ENCODE data around the gene ARL15. TPM values are rescaled to one million over a fixed set of nuclear protein-coding genes. Genes with fewer than 3 reads are reported as not detected.

Gene ARL15
- total and polyA plus RNA-seq, 3 experiments from 2014 or later = 5.6 to 18.8 (median 6.5) TPM

- peaks cover 0 to 3% (median 2%) of the 10 kb centered on the region in 3 donors for H3K36me3 Mint-ChIP-seq
- Histone ChIP-seq H3K36me3 (ENCODE audit: insufficient read depth, low read length) (no peaks in the 10 kb centered on the region), H3K27ac (ENCODE audit: low read depth, low read length) (no peak overlapping the region), H3K9me3 (ENCODE audit: low read length) (no peaks in the 10 kb centered on the region), H3K4me3 (ENCODE audit: low read length) (no peak overlapping the region), H3K27me3 (ENCODE audit: insufficient read depth, low read length, poor library complexity, severe bottlenecking) (no peaks in the 10 kb centered on the region), H3K4me1 (ENCODE audit: insufficient read depth, low read length) (no peaks in the 10 kb centered on the region)
- ChIA-PET POLR2A (interaction anchor here (0.7 kb wide), 1 partner anchor 13 kb away, joined by 4 read pairs; no protein-coding TSS in a partner anchor), CTCF (no interaction called here)
- no peak for DNase-seq
- no peaks in the 10 kb centered on the region for H3K27me3 Mint-ChIP-seq
- H3K9me3 Mint-ChIP-seq = no peaks in the 10 kb centered on the region
- no peak overlapping the region for H3K27ac Mint-ChIP-seq
- no peaks in the 10 kb centered on the region for H3K4me1 Mint-ChIP-seq
- H3K4me3 Mint-ChIP-seq = no peak overlapping the region
Observed at GRCh38 chr5:53929570-53929969, 380.8 kb downstream of the ARL15 start.

DNA sequence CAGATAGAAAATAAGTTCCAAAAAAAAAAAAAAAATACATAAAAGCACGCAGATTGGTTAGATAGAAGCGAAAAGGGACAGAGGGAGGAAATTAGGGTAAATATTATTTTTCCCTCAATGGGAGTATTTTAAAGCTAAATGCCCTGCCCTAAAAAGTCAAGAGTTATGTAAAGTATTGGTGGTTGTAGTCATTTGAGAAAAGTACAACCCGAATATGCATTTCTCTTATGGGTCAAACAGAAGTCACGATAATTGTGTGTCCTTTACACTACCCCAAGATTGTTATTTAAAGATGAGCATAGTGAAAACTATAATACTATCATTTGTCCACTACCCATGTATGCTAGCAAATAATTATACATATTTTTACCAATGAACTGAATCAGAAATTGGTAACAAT is 381.2 kb downstream of the ARL15 start:
- no peaks in the 10 kb centered on the region for H3K36me3 ChIP-seq (ENCODE audit: insufficient read depth, low read length)
- ChIA-PET CTCF (no interaction called here), POLR2A (interaction anchor here (0.7 kb wide), 1 partner anchor 14 kb away, joined by 4 read pairs; no protein-coding TSS in a partner anchor)
- H3K4me1 ChIP-seq (ENCODE audit: insufficient read depth, low read length) = no peaks in the 10 kb centered on the region
- H3K27me3 ChIP-seq (ENCODE audit: insufficient read depth, low read length, poor library complexity, severe bottlenecking) = no peaks in the 10 kb centered on the region
- Mint-ChIP-seq H3K36me3 (peaks cover 0 to 3% (median 2%) of the 10 kb centered on the region in 3 donors), H3K4me3 (no peak overlapping the region), H3K27ac (no peak overlapping the region), H3K27me3 (no peaks in the 10 kb centered on the region), H3K4me1 (no peaks in the 10 kb centered on the region), H3K9me3 (no peaks in the 10 kb centered on the region)
- no peaks in the 10 kb centered on the region for H3K9me3 ChIP-seq (ENCODE audit: low read length)
- no peak overlapping the region for H3K27ac ChIP-seq (ENCODE audit: low read depth, low read length)
- no peak overlapping the region for H3K4me3 ChIP-seq (ENCODE audit: low read length)
- DNase-seq = no peak

DNA sequence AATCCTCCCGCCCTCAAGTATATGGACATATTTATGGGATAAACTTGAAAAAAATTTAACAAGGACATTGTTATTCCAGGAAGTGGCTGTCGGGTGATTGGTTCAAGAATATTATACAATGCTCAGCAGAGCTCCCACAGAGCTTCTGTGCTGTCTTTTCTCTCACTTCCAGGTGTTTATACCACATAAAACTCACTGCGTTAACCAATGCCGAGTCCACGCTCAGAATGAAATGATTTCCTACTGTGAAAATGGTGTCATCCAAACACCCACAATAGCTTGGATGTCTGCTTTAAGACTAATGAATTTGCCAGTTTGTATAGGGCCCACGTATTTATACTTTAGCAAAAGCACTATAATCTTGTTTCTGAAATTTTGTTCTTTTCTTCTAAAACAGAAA is 381.7 kb downstream of the ARL15 start:
- no peaks in the 10 kb centered on the region for H3K27me3 Mint-ChIP-seq
- Histone ChIP-seq H3K36me3 (ENCODE audit: insufficient read depth, low read length) (no peaks in the 10 kb centered on the region), H3K9me3 (ENCODE audit: low read length) (no peaks in the 10 kb centered on the region), H3K27me3 (ENCODE audit: insufficient read depth, low read length, poor library complexity, severe bottlenecking) (no peaks in the 10 kb centered on the region), H3K4me3 (ENCODE audit: low read length) (no peak overlapping the region), H3K4me1 (ENCODE audit: insufficient read depth, low read length) (no peaks in the 10 kb centered on the region), H3K27ac (ENCODE audit: low read depth, low read length) (no peak overlapping the region)
- no peaks in the 10 kb centered on the region for H3K4me1 Mint-ChIP-seq
- no peak for DNase-seq
- no peak overlapping the region for H3K27ac Mint-ChIP-seq
- no peaks in the 10 kb centered on the region for H3K9me3 Mint-ChIP-seq
- ChIA-PET CTCF (no interaction called here), POLR2A (no interaction called here)
- peaks cover 0 to 3% (median 2%) of the 10 kb centered on the region in 3 donors for H3K36me3 Mint-ChIP-seq
- no peak overlapping the region for H3K4me3 Mint-ChIP-seq

DNA sequence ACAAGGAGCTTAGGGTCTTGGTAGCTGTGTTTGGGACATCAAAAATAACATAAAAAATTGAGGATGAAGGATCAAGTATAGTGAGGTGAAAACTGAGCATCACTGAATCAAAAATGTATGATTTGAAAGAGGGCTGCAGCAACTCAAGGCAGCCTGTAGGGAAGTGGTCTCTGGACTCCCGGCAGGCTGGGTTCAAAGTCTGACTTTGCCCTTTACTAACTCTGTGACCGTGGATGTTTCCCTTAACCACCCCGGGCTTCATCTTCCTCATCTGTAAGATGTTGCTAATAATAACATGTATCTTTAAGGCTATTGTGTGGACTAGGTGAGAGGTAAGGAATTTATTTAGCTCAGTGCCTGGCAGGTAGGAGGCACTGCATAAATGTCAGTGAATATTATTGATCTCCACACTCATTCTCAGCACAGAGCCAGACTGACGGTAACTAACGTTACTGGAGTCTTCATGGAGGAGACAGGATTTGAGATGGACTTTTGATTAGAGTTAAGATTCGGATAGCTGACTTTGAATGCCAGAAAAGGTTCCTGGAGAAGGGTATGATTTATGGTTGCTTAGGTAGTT is 382.6 kb downstream of the ARL15 start:
- no peaks in the 10 kb centered on the region for H3K9me3 Mint-ChIP-seq
- H3K4me3 ChIP-seq (ENCODE audit: low read length) = no peak overlapping the region
- no peaks in the 10 kb centered on the region for H3K4me1 Mint-ChIP-seq
- no peaks in the 10 kb centered on the region for H3K27me3 ChIP-seq (ENCODE audit: insufficient read depth, low read length, poor library complexity, severe bottlenecking)
- H3K9me3 ChIP-seq (ENCODE audit: low read length) = no peaks in the 10 kb centered on the region
- no peak overlapping the region for H3K4me3 Mint-ChIP-seq
- POLR2A ChIA-PET = no interaction called here
- peaks cover 0 to 4% (median 0%) of the 10 kb centered on the region in 3 donors for H3K36me3 Mint-ChIP-seq
- no peak for DNase-seq
- H3K27me3 Mint-ChIP-seq = no peaks in the 10 kb centered on the region
- no peak overlapping the region for H3K27ac ChIP-seq (ENCODE audit: low read depth, low read length)
- H3K27ac Mint-ChIP-seq = no peak overlapping the region
- CTCF ChIA-PET = no interaction called here
- H3K36me3 ChIP-seq (ENCODE audit: insufficient read depth, low read length) = no peaks in the 10 kb centered on the region
- no peaks in the 10 kb centered on the region for H3K4me1 ChIP-seq (ENCODE audit: insufficient read depth, low read length)

- Histone ChIP-seq H3K4me3 (ENCODE audit: low read length) (no peak overlapping the region), H3K36me3 (ENCODE audit: insufficient read depth, low read length) (no peaks in the 10 kb centered on the region), H3K27ac (ENCODE audit: low read depth, low read length) (no peak overlapping the region), H3K9me3 (ENCODE audit: low read length) (no peaks in the 10 kb centered on the region), H3K27me3 (ENCODE audit: insufficient read depth, low read length, poor library complexity, severe bottlenecking) (no peaks in the 10 kb centered on the region), H3K4me1 (ENCODE audit: insufficient read depth, low read length) (no peaks in the 10 kb centered on the region)
- H3K4me1 Mint-ChIP-seq = no peaks in the 10 kb centered on the region
- no peaks in the 10 kb centered on the region for H3K27me3 Mint-ChIP-seq
- H3K27ac Mint-ChIP-seq = no peak overlapping the region
- POLR2A ChIA-PET = no interaction called here
- H3K36me3 Mint-ChIP-seq = peaks cover 0 to 8% (median 1%) of the 10 kb centered on the region in 3 donors
- DNase-seq = no peak
- no peak overlapping the region for H3K4me3 Mint-ChIP-seq
- CTCF ChIA-PET = no interaction called here
- H3K9me3 Mint-ChIP-seq = no peaks in the 10 kb centered on the region
Observed at GRCh38 chr5:53926026-53926425, 384.3 kb downstream of the ARL15 start.

DNA sequence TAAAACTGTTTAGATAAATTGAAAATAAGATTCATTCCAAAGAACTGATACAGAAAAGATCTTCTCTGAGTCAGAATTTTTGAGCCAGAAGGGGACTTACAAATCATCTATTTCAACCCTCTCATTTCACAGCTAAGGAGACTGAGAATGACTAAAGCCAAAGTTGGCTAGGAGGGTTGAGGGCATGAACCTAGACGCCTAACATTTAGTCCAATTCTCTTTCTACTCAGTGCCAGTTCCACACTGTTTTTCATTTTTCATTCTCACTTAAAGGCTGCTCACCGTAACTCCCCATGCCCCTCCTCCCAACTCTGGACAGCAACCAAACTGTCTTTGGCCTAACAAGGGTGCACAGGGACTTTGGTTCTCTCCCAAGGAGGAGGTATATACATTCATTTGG is 386.0 kb downstream of the ARL15 start:
- no peaks in the 10 kb centered on the region for H3K9me3 ChIP-seq (ENCODE audit: low read length)
- Mint-ChIP-seq H3K27ac (no peak overlapping the region), H3K4me1 (no peaks in the 10 kb centered on the region), H3K4me3 (no peak overlapping the region), H3K27me3 (no peaks in the 10 kb centered on the region), H3K36me3 (peaks cover 0 to 6% (median 1%) of the 10 kb centered on the region in 3 donors), H3K9me3 (no peaks in the 10 kb centered on the region)
- H3K27ac ChIP-seq (ENCODE audit: low read depth, low read length) = no peak overlapping the region
- H3K4me1 ChIP-seq (ENCODE audit: insufficient read depth, low read length) = no peaks in the 10 kb centered on the region
- no peak for DNase-seq
- no peak overlapping the region for H3K4me3 ChIP-seq (ENCODE audit: low read length)
- ChIA-PET POLR2A (interaction anchor here (0.7 kb wide), 1 partner anchor 66 kb away, joined by 3 read pairs; no protein-coding TSS in a partner anchor), CTCF (interaction anchor here (1.3 kb wide), 1 partner anchor 15 kb away, joined by 4 read pairs; no protein-coding TSS in a partner anchor)
- no peaks in the 10 kb centered on the region for H3K27me3 ChIP-seq (ENCODE audit: insufficient read depth, low read length, poor library complexity, severe bottlenecking)
- H3K36me3 ChIP-seq (ENCODE audit: insufficient read depth, low read length) = no peaks in the 10 kb centered on the region

DNA sequence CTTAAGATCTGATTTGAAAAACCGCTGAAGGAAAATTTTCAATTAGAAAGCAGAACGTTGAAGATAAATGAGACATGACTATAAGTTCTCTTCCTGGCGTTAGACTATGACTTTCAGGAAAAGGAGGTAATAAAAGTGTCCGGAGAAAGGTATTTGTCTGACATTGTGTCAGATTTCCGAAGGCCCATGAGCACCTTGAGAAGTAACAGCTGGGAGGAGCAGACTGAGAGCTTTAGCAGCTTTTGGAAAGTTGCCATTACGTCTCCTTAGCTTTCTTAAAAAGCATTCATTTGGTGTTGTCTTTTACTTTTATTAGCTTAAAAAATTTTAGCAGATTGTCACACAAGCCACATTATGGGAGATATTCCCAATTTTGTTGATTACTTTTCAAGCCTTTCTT is 386.4 kb downstream of the ARL15 start:
- Histone ChIP-seq H3K27ac (ENCODE audit: low read depth, low read length) (no peak overlapping the region), H3K27me3 (ENCODE audit: insufficient read depth, low read length, poor library complexity, severe bottlenecking) (no peaks in the 10 kb centered on the region), H3K36me3 (ENCODE audit: insufficient read depth, low read length) (no peaks in the 10 kb centered on the region), H3K9me3 (ENCODE audit: low read length) (no peaks in the 10 kb centered on the region), H3K4me1 (ENCODE audit: insufficient read depth, low read length) (no peaks in the 10 kb centered on the region), H3K4me3 (ENCODE audit: low read length) (no peak overlapping the region)
- H3K4me3 Mint-ChIP-seq = no peak overlapping the region
- peaks cover 0 to 7% (median 1%) of the 10 kb centered on the region in 3 donors for H3K36me3 Mint-ChIP-seq
- POLR2A ChIA-PET = no interaction called here
- H3K27me3 Mint-ChIP-seq = no peaks in the 10 kb centered on the region
- CTCF ChIA-PET = no interaction called here
- no peak overlapping the region for H3K27ac Mint-ChIP-seq
- no peaks in the 10 kb centered on the region for H3K4me1 Mint-ChIP-seq
- H3K9me3 Mint-ChIP-seq = no peaks in the 10 kb centered on the region
- DNase-seq = no peak

GRCh38 chr5:53922508-53923498 is 387.6 kb downstream of the ARL15 start:
- H3K4me1 Mint-ChIP-seq = no peaks in the 10 kb centered on the region

More at GRCh38 chr5:53922508-53923498, 387.6 kb downstream of the ARL15 start:
- H3K36me3 Mint-ChIP-seq = peaks cover 1 to 9% (median 2%) of the 10 kb centered on the region in 3 donors
- Histone ChIP-seq H3K4me1 (ENCODE audit: insufficient read depth, low read length) (no peaks in the 10 kb centered on the region), H3K27me3 (ENCODE audit: insufficient read depth, low read length, poor library complexity, severe bottlenecking) (no peaks in the 10 kb centered on the region), H3K36me3 (ENCODE audit: insufficient read depth, low read length) (no peaks in the 10 kb centered on the region), H3K4me3 (ENCODE audit: low read length) (no peak overlapping the region), H3K9me3 (ENCODE audit: low read length) (no peaks in the 10 kb centered on the region), H3K27ac (ENCODE audit: low read depth, low read length) (no peak overlapping the region)
- H3K4me3 Mint-ChIP-seq = no peak overlapping the region
- DNase-seq = no peak
- no peaks in the 10 kb centered on the region for H3K27me3 Mint-ChIP-seq
- H3K9me3 Mint-ChIP-seq = no peaks in the 10 kb centered on the region
- ChIA-PET CTCF (no interaction called here), POLR2A (no interaction called here)
- peak overlapping the region in 1 of 8 donors; percentile 3 for H3K27ac Mint-ChIP-seq

All from CD8-positive, alpha-beta memory T cell (primary cell).